Inflammatory macrophage treated with lipopolysaccharide for 4 hours (primary cell): ENCODE measurements around the gene TPPP2.
A peak's percentile ranks its signal among the peaks of the same experiment; 100 is the strongest.

ENCODE experiments used
- DNase-seq: peaks from one replicate; pipeline ENCODE4 v3.0.0-alpha.2; 2020

Gene TPPP2

GRCh38 chr14:21059842-21060613 is 30.0 kb downstream of the TPPP2 start:
- DNase-seq = no peak

GRCh38 chr14:21060614-21061346 is 30.8 kb downstream of the TPPP2 start:
- DNase-seq = no peak

GRCh38 chr14:21061347-21061668 is 31.3 kb downstream of the TPPP2 start:
- no peak for DNase-seq

- no peak for DNase-seq
Observed at GRCh38 chr14:21063479-21063878, 33.5 kb downstream of the TPPP2 start.

GRCh38 chr14:21066882-21067502 is 37.0 kb downstream of the TPPP2 start:
- DNase-seq = peak; percentile 20

- DNase-seq = peak; percentile 56
Observed at GRCh38 chr14:21068521-21069387, 38.7 kb downstream of the TPPP2 start.

GRCh38 chr14:21069388-21070082 is 39.5 kb downstream of the TPPP2 start:
- DNase-seq = no peak

GRCh38 chr14:21070083-21070609 is 40.1 kb downstream of the TPPP2 start, which contains the start of gene ARHGEF40:
Gene ARHGEF40, plus strand, starts transcription at chr14:21070304. Its CDS starts 93 bp downstream, at chr14:21070397.
- peak; percentile 36 for DNase-seq

GRCh38 chr14:21070610-21071224 is 40.7 kb downstream of the TPPP2 start:
- peak; percentile 23 for DNase-seq

- DNase-seq = peak; percentile 85
Observed at GRCh38 chr14:21071225-21072030, 41.4 kb downstream of the TPPP2 start.

GRCh38 chr14:21072031-21072473 is 42.0 kb downstream of the TPPP2 start:
- peak; percentile 82 for DNase-seq

GRCh38 chr14:21072781-21073339 is 42.8 kb downstream of the TPPP2 start:
- no peak for DNase-seq

GRCh38 chr14:21073921-21074320 is 43.9 kb downstream of the TPPP2 start:
- no peak for DNase-seq

GRCh38 chr14:21074398-21075272 is 44.6 kb downstream of the TPPP2 start:
- no peak for DNase-seq

GRCh38 chr14:21075719-21076437 is 45.9 kb downstream of the TPPP2 start:
- no peak for DNase-seq

GRCh38 chr14:21077672-21078071 is 47.7 kb downstream of the TPPP2 start:
- DNase-seq = no peak

- no peak for DNase-seq
Observed at GRCh38 chr14:21078287-21078686, 48.3 kb downstream of the TPPP2 start.

GRCh38 chr14:21078726-21079125 is 48.7 kb downstream of the TPPP2 start:
- DNase-seq = no peak
